GM21381 (cell line): Measurements from ENCODE around the gene POLE.
"Not testable (repeated sequence)": the region's sequence is repeated elsewhere in the genome, so short reads cannot be mapped to it uniquely, and the experiment has no call there.

Source experiments
- ATAC-seq: cut with Tn5 transposase; IDR thresholded peaks from one replicate; pipeline ENCODE4 v1.9.1; 2021; ENCODE audit warnings: mild to moderate bottlenecking, moderate library complexity; ENCODE audit not compliant: unreplicated experiment

The POLE gene

GRCh38 chr12:132717531-132718387 lies 30.6 kb upstream of the POLE start:
- ATAC-seq = no peak

- no peak for ATAC-seq
Observed at GRCh38 chr12:132717011-132717410, 29.9 kb upstream of the POLE start.

GRCh38 chr12:132716356-132716755 lies 29.2 kb upstream of the POLE start:
- ATAC-seq = no peak

GRCh38 chr12:132715874-132716273 lies 28.7 kb upstream of the POLE start:
- ATAC-seq = no peak

GRCh38 chr12:132713123-132713522 lies 26.0 kb upstream of the POLE start:
- no peak for ATAC-seq

DNA sequence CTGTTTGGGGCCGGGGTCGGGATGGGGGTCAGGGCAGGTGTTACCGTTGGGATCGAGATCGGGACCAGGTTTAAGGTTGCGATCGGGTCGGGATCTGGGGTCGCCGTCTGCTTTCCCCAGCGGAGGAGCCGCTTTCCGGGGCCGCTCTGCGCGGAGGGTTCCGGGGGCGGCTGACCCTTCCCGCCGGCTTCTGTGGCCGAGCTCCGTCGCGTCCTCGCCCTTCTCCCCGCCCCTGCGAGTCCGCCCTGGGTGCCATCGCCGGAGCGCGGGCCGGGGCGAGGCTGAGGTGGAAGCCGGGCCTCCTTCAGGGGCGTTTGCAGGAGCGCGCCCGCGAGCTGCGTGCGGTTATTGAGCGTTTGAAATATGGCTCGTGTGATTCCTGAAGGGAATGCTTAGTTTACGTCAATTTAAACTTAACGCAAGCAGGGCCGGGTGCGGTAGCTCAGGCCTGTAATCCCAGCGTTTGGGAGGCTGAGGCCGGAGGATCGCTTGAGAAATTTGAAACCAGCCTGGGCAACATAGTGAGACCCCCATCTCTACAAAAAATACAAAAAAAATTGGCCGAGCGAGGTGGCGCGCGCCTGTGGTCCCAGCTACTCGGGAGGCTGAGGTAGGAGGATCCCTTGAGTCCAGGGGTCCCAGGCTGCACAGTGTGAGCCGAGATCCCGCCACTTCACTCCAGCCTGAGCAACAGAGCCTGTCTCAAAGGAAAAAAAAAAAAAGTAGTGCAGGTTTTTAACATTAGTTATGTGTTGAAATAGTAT lies 24.1 kb upstream of the POLE start:
- no peak for ATAC-seq

- ATAC-seq = peak; percentile 93
Observed at GRCh38 chr12:132710405-132711079, 23.4 kb upstream of the POLE start, which contains the start of gene PGAM5. Gene PGAM5, plus strand, starts transcription at chr12:132710842. Its CDS starts 35 bp downstream, at chr12:132710877.

DNA sequence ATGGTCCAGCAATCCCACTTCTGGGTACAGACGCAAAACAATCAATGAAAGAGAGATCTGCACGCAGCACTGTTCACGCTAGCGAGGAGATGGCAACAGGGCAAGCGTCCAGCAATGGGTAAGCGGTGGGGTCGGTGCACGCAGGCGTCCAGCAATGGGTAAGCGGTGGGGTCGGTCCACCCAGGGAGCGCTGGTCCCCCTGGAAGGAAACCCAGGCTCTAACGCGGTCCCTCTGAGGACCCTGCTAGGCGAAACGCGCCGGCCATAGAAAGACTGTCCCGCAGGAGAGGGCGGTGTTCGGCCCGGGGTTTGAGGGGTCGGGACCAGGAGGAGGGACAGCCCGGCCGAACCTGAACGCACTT lies 22.9 kb upstream of the POLE start:
- peak; percentile 22 for ATAC-seq

- ATAC-seq = no peak
Observed at GRCh38 chr12:132708150-132708549, 21.0 kb upstream of the POLE start.

DNA sequence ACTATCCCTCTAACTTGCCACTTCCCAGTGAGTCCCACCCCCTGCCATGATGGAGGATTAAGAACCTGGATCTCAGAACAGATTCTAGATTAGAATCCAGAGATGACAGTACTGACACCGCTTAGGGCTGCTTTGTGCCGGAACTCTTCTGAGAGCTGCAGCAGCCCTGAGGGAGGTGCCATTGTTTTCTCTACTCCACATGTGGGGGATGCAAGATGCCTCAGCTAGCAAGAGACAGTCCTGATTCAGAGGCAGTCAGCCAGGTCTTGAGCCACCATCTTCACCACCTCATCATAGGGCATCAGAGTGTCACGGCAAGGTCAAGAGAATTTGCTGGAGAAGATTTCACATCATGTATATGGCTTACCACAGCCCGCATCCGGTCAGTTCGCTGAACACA lies 20.1 kb upstream of the POLE start:
- no peak for ATAC-seq

DNA sequence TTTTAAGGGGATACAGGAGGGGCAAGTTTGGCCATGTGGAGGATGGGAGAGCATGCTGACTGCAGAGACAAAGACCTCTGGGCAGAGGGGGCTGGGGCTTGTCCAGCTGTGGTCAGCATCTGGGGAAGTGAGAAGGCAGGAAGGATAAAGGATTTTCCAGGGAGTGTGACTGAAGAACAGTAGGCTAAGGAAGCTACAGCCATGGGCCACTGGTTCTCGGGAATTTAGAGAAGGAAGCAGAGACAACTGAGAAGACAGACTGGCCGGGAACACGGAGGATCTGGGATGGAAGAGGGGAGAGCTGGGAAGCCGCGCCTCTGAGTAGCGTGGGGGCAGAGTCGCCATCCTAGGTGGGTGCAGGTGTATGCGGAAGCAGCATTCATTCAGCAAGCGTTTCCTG lies 16.5 kb upstream of the POLE start:
- ATAC-seq = no peak

GRCh38 chr12:132702640-132703039 lies 15.5 kb upstream of the POLE start:
- ATAC-seq = no peak

- ATAC-seq = no peak
Observed at GRCh38 chr12:132700212-132700822, 13.2 kb upstream of the POLE start.

GRCh38 chr12:132698341-132698740 lies 11.2 kb upstream of the POLE start:
- no peak for ATAC-seq

- no peak for ATAC-seq
Observed at GRCh38 chr12:132695431-132695830, 8.3 kb upstream of the POLE start.

DNA sequence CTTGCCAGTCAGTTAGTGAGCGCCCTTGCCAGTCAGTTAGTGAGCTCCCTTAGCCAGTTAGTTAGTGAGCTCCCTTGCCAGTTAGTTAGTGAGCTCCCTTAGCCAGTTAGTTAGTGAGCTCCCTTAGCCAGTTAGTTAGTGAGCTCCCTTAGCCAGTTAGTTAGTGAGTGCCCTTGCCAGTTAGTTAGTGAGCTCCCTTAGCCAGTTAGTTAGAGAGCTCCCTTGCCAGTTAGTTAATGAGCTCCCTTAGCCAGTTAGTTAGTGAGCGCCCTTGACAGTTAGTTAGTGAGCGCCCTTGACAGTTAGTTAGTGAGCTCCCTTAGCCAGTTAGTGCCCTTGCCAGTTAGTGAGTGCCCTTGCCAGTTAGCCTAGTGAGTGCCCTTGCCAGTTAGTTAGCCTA lies 7.7 kb upstream of the POLE start:
- not testable (repeated sequence) for ATAC-seq

DNA sequence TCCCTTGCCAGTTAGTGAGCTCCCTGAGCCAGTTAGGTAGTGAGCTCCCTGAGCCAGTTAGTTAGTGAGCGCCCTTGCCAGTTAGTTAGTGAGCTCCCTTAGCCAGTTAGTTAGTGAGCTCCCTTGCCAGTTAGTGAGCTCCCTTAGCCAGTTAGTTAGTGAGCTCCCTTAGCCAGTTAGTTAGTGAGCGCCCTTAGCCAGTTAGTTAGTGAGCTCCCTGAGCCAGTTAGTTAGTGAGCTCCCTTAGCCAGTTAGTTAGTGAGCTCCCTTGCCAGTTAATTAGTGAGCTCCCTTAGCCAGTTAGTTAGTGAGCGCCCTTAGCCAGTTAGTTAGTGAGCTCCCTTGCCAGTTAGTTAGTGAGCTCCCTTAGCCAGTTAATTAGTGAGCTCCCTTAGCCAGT lies 4.9 kb upstream of the POLE start:
- ATAC-seq = not testable (repeated sequence)

DNA sequence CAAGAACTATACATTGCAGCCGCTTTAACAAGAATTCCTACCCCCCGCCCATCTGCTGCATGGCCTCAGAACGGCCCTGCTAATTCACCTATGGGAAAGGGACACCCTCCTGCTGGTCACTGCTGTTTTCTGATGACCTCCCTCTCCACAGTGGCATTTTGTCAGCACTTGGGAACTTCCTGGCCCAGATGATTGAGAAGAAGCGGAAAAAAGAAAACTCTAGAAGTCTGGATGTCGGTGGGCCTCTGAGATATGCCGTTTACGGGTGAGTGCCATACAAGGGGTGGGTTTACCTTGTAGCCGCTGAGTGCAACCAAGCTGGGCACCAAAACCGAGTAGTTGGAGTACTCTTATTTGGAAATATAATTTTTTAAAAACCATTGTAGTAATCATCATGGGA lies 3.0 kb upstream of the POLE start:
- no peak for ATAC-seq

DNA sequence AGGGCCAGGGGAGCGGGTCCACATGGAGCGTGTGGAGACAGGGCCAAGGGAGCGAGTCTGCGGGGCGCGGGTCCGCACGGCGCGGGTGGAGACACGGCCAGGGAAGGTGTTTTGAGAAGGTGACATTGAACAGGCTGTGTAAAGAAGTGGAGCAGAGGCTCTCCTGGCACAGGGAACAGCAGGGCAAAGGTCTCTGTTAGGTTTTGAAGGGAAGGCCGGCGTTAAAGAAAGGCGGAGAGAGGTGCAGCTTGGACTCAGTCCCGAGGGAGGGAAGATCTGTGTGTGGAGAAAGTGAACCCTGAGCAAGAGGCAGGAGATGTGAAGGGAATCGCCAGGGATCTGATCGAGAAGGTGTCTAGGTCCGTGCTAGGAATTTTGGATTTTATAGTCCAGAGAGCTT lies 2.1 kb upstream of the POLE start:
- ATAC-seq = no peak

DNA sequence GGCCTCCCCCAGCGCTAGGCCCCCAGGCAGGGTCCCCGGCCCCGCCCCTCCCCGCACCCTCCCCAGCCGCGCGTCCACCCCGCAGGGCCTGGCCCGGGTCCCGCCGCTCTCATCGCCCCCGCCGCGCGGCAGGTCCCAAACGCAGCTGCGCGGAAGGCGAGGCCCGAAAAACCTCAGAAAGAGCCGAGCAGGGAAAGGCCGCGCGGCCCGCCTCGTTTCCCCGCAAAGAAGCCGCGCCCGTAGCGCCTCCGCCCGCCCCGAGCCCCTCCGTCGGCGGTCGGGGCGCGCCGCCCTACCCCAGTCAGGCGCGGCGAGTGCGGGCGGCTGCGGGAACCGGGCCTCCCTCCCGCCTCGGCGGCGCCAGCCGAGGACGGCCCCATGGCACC lies 324 bp downstream of the POLE start:
- peak; percentile 14 for ATAC-seq

GRCh38 chr12:132685400-132685799 lies 1.7 kb downstream of the POLE start:
- no peak for ATAC-seq
